ENCODE data around the gene ANKRD45.
"Not testable (repeated sequence)": the region's sequence is repeated elsewhere in the genome, so short reads cannot be mapped to it uniquely, and the experiment has no call there.

Gene ANKRD45

DNA sequence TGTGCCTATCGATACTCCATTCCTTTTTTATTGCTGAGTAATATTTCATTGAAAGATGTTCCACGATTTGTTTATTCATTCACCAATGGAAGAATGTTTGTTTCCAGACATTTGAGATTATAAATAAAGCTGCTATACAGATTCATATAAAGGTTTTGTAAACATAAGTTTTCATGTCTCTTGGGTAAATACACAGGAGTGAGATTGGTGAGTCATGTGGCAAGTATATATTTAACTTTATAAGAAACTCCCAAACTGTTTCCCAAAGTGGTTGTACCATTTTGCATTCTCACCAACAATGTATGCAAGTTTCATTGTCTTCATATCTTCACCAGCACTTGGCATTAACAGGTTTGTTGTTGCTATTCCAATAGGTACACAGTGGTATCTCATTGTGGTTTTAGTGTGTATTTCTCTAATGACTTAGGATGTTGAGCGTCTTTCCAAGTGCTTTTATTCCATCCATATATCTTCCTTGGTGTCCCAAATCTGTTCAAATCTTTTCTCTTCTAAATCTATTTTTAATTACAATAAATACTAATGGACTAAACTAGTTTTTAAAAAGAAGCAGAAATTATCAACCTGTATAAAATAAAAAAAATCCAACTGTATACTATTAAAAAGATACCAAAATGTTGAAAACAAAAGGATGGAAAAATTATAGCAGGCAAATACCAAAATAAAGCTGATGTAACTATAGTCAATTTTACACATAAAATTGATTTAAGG lies 73.4 kb downstream of the ANKRD45 start:
- no peak for DNase-seq (ENCODE audit: extremely low spot score)
- ChIA-PET POLR2A (no interaction called here), CTCF (no interaction called here)
- TF ChIP-seq BHLHE40 (IDR thresholded peaks at IDR 0.05; ENCODE audit: borderline replicate concordance) (no peak), L3MBTL2 (conservative IDR thresholded peaks at IDR 0.05) (no peak), NFRKB (IDR thresholded peaks at IDR 0.05) (no peak)

DNA sequence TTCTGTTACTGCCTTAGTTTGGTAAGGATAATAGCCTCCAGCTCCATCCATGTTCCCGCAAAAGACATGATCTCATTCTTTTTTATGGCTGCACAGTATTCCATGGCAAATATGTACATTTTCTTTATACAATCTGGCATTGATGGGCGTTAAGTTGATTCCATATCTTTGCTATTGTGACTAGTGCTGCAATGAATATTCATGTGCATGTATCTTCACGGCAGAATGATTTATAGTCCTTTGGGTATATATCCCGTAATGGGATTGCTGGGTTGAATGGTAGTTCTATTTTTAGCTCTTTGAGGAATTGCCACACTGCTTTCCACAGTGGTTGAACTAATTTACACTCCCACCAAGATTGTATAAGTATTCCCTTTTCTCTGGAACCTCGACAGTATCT lies 78.5 kb downstream of the ANKRD45 start:
- DNase-seq (ENCODE audit: extremely low spot score); POLR2A ChIA-PET; CTCF ChIA-PET: not testable (repeated sequence)
- TF ChIP-seq, protein P1, sequence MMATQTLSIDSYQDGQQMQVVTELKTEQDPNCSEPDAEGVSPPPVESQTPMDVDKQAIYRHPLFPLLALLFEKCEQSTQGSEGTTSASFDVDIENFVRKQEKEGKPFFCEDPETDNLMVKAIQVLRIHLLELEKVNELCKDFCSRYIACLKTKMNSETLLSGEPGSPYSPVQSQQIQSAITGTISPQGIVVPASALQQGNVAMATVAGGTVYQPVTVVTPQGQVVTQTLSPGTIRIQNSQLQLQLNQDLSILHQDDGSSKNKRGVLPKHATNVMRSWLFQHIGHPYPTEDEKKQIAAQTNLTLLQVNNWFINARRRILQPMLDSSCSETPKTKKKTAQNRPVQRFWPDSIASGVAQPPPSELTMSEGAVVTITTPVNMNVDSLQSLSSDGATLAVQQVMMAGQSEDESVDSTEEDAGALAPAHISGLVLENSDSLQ (IDR thresholded peaks at IDR 0.05), result peak; percentile 56

DNA sequence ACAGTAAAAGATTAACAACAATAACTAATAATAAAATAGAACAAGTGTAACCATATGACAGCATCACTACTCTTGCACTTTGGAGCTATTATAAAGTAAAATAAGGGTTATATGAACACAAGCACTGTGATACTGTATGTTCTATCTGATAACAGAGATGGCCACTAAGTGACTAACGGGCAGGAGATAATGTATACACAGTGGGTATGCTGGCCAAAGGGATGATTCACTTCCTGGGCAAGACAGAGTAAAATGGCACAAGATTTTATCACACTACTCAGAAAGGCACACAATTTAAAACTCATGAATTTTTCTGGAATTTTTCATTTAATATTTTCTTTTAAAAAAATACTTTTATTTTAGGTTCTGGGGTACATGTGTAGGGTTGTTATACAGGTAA lies 79.1 kb downstream of the ANKRD45 start:
- POLR2A ChIA-PET, result no interaction called here
- DNase-seq (ENCODE audit: extremely low spot score), result no peak
- CTCF ChIA-PET, result no interaction called here
- TF ChIP-seq LEF1 (IDR thresholded peaks at IDR 0.05; ENCODE audit: borderline replicate concordance) (no peak), ARNT (IDR thresholded peaks at IDR 0.05) (no peak), SUZ12 (IDR thresholded peaks at IDR 0.05) (no peak), FOXA1 (IDR thresholded peaks at IDR 0.05) (no peak), NFRKB (IDR thresholded peaks at IDR 0.05) (no peak), FOXK2 (IDR thresholded peaks at IDR 0.05) (no peak), ELF4 (IDR thresholded peaks at IDR 0.05) (no peak), CTBP1 (IDR thresholded peaks at IDR 0.05; ENCODE audit: borderline replicate concordance) (no peak), TARDBP (IDR thresholded peaks at IDR 0.05) (no peak), L3MBTL2 (conservative IDR thresholded peaks at IDR 0.05) (no peak), BHLHE40 (IDR thresholded peaks at IDR 0.05; ENCODE audit: borderline replicate concordance) (no peak), SP1 (IDR thresholded peaks at IDR 0.05) (no peak), HDGF (IDR thresholded peaks at IDR 0.05; ENCODE audit: borderline replicate concordance) (no peak)
- TF ChIP-seq, protein P1 (IDR thresholded peaks at IDR 0.05), result no peak

DNA sequence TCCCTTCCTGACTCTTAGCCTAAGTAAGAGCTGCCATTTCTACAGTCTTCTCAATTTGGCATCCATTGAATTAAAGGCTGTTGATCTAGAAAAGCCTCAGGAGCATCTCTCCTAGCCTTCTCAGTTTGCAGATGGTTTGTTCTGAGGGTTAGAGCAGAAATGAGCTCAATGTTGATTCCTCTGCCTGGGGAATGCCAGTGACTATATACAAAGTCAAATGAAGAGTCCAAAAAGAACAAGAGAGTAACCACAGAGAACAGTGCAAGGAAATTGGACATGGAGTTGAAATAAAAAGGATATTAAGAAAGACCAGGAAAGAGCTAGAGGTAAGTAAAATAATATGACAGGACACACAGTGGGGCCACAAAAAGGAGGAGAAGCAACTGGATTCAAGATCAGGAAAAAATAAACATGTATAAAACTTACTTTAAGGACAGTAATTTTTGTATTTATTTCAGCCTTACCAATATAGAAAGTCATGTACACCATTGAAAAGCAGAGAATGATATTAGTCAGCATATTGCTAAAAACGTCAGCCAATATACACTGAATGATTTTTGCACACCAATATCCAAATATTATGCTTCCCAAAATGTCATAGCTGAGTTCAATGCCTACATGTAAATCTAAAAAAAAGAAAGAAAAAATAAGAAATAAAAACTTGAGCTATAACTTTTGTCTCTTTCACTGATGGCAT lies 88.1 kb downstream of the ANKRD45 start:
- TF ChIP-seq HDGF (IDR thresholded peaks at IDR 0.05; ENCODE audit: borderline replicate concordance) (no peak), FOXA1 (IDR thresholded peaks at IDR 0.05) (no peak), CTBP1 (IDR thresholded peaks at IDR 0.05; ENCODE audit: borderline replicate concordance) (no peak), L3MBTL2 (conservative IDR thresholded peaks at IDR 0.05) (no peak), BHLHE40 (IDR thresholded peaks at IDR 0.05; ENCODE audit: borderline replicate concordance) (no peak), TARDBP (IDR thresholded peaks at IDR 0.05) (no peak), LEF1 (IDR thresholded peaks at IDR 0.05; ENCODE audit: borderline replicate concordance) (no peak), SUZ12 (IDR thresholded peaks at IDR 0.05) (no peak), FOXK2 (IDR thresholded peaks at IDR 0.05) (no peak), FOXM1 (IDR thresholded peaks at IDR 0.05; ENCODE audit: borderline replicate concordance) (no peak), ELF4 (IDR thresholded peaks at IDR 0.05) (no peak), SP1 (IDR thresholded peaks at IDR 0.05) (no peak), ARNT (IDR thresholded peaks at IDR 0.05) (no peak)
- TF ChIP-seq, protein P1 (IDR thresholded peaks at IDR 0.05), result no peak
- CTCF ChIA-PET, result no interaction called here
- DNase-seq (ENCODE audit: extremely low spot score), result no peak
- POLR2A ChIA-PET, result no interaction called here

DNA sequence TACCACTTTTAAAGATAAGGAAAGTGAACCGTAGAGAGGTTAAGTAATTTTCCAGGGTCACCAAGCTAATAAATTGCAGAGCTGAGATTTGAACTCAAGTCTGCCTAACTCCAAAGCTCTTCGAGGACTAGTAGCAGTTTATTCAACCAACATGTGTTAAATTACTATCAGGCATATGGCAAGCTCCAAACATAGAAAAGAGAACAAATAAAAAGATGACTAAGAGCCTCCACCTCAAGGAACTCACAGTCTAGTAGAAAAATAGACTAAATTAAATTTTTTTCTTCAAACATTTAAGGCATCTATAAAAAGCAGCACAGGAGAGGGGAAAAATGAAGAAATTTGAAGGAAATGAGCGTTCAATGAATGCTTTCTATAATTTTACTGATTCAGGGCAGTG lies 89.0 kb downstream of the ANKRD45 start:
- TF ChIP-seq BHLHE40 (IDR thresholded peaks at IDR 0.05; ENCODE audit: borderline replicate concordance) (no peak), CTBP1 (IDR thresholded peaks at IDR 0.05; ENCODE audit: borderline replicate concordance) (no peak), L3MBTL2 (conservative IDR thresholded peaks at IDR 0.05) (no peak), ZNF384 (IDR thresholded peaks at IDR 0.05) (no peak), HDGF (IDR thresholded peaks at IDR 0.05; ENCODE audit: borderline replicate concordance) (no peak), SUZ12 (IDR thresholded peaks at IDR 0.05) (no peak), FOXK2 (IDR thresholded peaks at IDR 0.05) (no peak)
- CTCF ChIA-PET, result no interaction called here
- POLR2A ChIA-PET, result no interaction called here
- no peak for DNase-seq (ENCODE audit: extremely low spot score)

DNA sequence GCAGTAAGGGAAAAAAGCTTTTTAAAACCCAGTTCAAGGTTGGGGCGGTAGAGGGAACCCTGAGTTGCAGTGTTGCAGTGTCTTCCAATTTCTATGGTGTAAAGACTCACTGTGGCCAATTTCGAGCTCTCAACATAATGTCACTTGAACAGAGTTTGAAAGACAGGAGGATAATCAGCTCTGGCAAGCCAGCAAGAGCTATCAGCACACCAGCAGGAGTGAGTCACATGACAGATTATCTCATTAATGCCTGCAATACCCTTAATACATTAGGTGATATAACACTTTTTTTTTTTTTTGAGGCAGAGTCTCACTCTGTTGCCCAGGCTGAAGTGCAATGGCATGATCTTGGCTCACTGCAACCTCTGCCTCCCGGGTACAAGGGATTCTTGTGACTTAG lies 89.6 kb downstream of the ANKRD45 start:
- POLR2A ChIA-PET, result no interaction called here
- CTCF ChIA-PET, result no interaction called here
- no peak for DNase-seq (ENCODE audit: extremely low spot score)
- TF ChIP-seq ZNF384 (IDR thresholded peaks at IDR 0.05), result no peak
- TF ChIP-seq, protein P1 (IDR thresholded peaks at IDR 0.05), result no peak
